ENCODE data around the gene GABBR2. TPM values are rescaled to one million over a fixed set of nuclear protein-coding genes. Genes with fewer than 3 reads are reported as not detected.

Gene GABBR2
- total RNA-seq, 1 experiment from 2014 or later, result 0.23 TPM

DNA sequence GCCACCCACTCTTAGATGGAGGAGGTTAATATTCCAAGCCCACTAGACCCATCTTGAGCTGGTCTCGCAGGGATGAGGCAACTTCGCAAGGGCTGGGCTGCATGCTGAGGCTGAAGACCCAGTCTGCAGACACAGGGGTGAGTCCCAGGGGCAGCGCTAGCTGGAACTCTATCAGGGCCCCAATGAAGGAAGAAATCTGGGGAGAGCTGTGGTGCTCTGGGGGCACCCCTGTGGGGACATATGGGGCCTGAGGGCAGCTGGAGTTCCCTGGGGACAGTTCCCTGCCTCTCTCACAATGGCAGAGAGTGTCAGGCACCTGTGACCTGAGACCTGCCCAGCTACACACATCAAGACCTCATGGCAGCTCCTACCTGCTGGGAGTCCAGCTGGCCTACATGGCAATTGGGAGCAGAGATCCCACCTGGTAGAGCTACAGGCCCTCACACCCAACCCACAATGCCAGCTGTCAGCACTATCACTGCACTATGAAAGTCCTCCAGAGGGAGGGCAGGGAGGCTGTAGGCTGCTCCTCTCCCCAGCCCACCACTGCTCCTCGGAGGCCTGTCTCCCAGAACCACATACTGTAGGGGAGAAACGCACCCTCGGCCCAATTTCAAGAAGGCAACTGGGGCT is 202.2 kb downstream of the GABBR2 start:
- no peaks in the 10 kb centered on the region for H3K9me3 Mint-ChIP-seq (ENCODE audit: unreplicated experiment)
- CTCF ChIA-PET, result no interaction called here
- Histone ChIP-seq H3K36me3 (ENCODE audit: control insufficient read depth, insufficient read depth, low read length) (no peaks in the 10 kb centered on the region), H3K27me3 (replicated peaks; ENCODE audit: control insufficient read depth, insufficient read depth, low read length) (no peaks in the 10 kb centered on the region), H3K9me3 (no peaks in the 10 kb centered on the region), H3K4me3 (ENCODE audit: low read depth, low read length) (no peak overlapping the region), H3K4me1 (no peaks in the 10 kb centered on the region)
- POLR2A ChIA-PET, result no interaction called here
- no peak for DNase-seq
- H3K27me3 Mint-ChIP-seq (ENCODE audit: insufficient read depth, unreplicated experiment), result peaks cover 9% of the 10 kb centered on the region
- H3K4me1 Mint-ChIP-seq (ENCODE audit: low read depth, unreplicated experiment), result peaks cover 6% of the 10 kb centered on the region
- intact Hi-C loops (cut with micrococcal nuclease; ENCODE audit: unreplicated experiment), result no loop called here
- TF ChIP-seq, protein P1, sequence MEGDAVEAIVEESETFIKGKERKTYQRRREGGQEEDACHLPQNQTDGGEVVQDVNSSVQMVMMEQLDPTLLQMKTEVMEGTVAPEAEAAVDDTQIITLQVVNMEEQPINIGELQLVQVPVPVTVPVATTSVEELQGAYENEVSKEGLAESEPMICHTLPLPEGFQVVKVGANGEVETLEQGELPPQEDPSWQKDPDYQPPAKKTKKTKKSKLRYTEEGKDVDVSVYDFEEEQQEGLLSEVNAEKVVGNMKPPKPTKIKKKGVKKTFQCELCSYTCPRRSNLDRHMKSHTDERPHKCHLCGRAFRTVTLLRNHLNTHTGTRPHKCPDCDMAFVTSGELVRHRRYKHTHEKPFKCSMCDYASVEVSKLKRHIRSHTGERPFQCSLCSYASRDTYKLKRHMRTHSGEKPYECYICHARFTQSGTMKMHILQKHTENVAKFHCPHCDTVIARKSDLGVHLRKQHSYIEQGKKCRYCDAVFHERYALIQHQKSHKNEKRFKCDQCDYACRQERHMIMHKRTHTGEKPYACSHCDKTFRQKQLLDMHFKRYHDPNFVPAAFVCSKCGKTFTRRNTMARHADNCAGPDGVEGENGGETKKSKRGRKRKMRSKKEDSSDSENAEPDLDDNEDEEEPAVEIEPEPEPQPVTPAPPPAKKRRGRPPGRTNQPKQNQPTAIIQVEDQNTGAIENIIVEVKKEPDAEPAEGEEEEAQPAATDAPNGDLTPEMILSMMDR (IDR thresholded peaks at IDR 0.05; ENCODE audit: insufficient read depth in 1 of 2, low read depth in 1 of 2, low read length in 1 of 2, severe bottlenecking in 1 of 2, unreplicated experiment in 1 of 2), result no peak
- no peak overlapping the region for H3K27ac Mint-ChIP-seq (ENCODE audit: unreplicated experiment)
- H3K36me3 Mint-ChIP-seq (ENCODE audit: insufficient read depth, unreplicated experiment), result no peaks in the 10 kb centered on the region
- BruUV-seq (replicated peaks), result no TSS peak
- H3K4me3 Mint-ChIP-seq (ENCODE audit: unreplicated experiment), result no peak overlapping the region

DNA sequence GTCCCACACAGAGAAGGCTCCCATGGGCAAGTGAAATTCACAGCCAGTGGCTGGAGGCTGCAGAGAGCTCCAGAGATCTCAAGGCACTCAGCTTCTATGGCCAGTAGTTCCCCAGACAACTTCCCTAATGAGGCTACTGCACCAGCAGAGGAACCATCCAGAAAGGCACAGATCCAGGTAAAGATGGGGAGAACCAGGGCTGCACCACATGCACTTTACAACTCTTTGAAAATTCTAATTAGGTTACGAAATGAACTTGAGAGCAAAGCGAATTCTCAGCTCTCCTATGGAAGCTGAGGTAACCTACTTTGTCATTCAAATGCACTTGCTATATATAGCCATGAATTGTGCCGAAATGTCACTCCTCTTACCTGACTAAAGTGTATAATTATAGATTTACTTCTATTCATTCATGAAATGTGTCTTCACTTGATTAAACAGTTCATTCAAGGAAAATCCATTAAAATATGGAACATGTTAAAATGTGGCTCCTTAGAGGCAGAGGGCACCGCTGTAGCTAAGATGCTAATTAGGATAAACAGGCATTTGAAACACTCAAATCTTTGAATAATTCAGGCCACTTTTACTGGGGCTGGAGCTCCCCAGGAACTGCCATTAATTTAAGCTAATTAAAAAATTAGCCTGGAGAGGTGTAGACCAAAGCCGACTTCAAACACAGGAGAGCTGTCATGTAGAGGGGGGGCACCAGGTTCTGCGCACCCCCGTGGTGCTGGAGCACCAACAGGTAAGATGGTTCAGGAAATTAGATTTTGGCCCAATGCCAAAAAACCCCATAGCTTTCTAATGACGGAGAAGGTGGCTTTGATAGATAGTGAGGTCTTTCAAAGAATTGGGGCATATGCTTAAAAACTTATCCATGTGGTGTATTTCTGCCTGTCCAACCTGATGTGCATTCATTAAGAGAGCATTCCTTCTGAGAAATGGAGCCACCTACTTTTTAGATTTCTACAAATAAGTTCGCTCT is 204.1 kb downstream of the GABBR2 start:
- intact Hi-C loops (cut with micrococcal nuclease; ENCODE audit: unreplicated experiment), result no loop called here
- Mint-ChIP-seq H3K4me1 (ENCODE audit: low read depth, unreplicated experiment) (peaks cover 6% of the 10 kb centered on the region), H3K36me3 (ENCODE audit: insufficient read depth, unreplicated experiment) (no peaks in the 10 kb centered on the region), H3K9me3 (ENCODE audit: unreplicated experiment) (no peaks in the 10 kb centered on the region), H3K27ac (ENCODE audit: unreplicated experiment) (no peak overlapping the region), H3K27me3 (ENCODE audit: insufficient read depth, unreplicated experiment) (peaks cover 6% of the 10 kb centered on the region), H3K4me3 (ENCODE audit: unreplicated experiment) (no peak overlapping the region)
- Histone ChIP-seq H3K4me1 (no peaks in the 10 kb centered on the region), H3K9me3 (no peaks in the 10 kb centered on the region), H3K36me3 (ENCODE audit: control insufficient read depth, insufficient read depth, low read length) (no peaks in the 10 kb centered on the region), H3K4me3 (ENCODE audit: low read depth, low read length) (no peak overlapping the region), H3K27me3 (replicated peaks; ENCODE audit: control insufficient read depth, insufficient read depth, low read length) (no peaks in the 10 kb centered on the region)
- ChIA-PET CTCF (no interaction called here), POLR2A (no interaction called here)
- no peak for DNase-seq
- BruUV-seq (replicated peaks), result no TSS peak
- TF ChIP-seq, protein P1 (IDR thresholded peaks at IDR 0.05; ENCODE audit: insufficient read depth in 1 of 2, low read depth in 1 of 2, low read length in 1 of 2, severe bottlenecking in 1 of 2, unreplicated experiment in 1 of 2), result no peak

DNA sequence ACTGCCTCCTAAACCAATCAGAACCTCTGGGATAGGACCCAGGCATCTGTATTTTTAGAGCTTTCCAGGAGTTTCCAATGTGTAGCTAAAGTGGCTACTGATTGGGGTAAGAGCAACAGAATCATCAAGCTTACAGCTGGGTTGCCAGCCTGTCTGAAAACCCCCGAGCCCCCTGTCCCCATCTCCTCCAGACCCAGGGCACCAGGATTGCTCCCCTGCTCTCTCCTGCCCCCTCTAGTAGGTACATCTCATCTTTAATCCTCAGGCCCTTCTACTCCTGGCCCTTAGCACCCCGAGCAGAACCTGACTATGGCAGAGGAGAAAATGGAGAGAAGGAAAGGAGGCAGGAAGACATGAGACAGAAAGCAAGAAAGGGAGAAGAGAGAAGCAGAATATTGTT is 204.9 kb downstream of the GABBR2 start:
- H3K4me1 Mint-ChIP-seq (ENCODE audit: low read depth, unreplicated experiment), result peaks cover 6% of the 10 kb centered on the region
- H3K27ac Mint-ChIP-seq (ENCODE audit: unreplicated experiment), result no peak overlapping the region
- BruUV-seq (replicated peaks), result no TSS peak
- intact Hi-C loops (cut with micrococcal nuclease; ENCODE audit: unreplicated experiment), result no loop called here
- no peaks in the 10 kb centered on the region for H3K36me3 ChIP-seq (ENCODE audit: control insufficient read depth, insufficient read depth, low read length)
- no peaks in the 10 kb centered on the region for H3K4me1 ChIP-seq
- TF ChIP-seq, protein P1 (IDR thresholded peaks at IDR 0.05; ENCODE audit: insufficient read depth in 1 of 2, low read depth in 1 of 2, low read length in 1 of 2, severe bottlenecking in 1 of 2, unreplicated experiment in 1 of 2), result no peak
- H3K4me3 ChIP-seq (ENCODE audit: low read depth, low read length), result no peak overlapping the region
- no peaks in the 10 kb centered on the region for H3K9me3 Mint-ChIP-seq (ENCODE audit: unreplicated experiment)
- H3K27me3 Mint-ChIP-seq (ENCODE audit: insufficient read depth, unreplicated experiment), result peaks cover 2% of the 10 kb centered on the region
- POLR2A ChIA-PET, result no interaction called here
- DNase-seq, result no peak
- H3K27me3 ChIP-seq (replicated peaks; ENCODE audit: control insufficient read depth, insufficient read depth, low read length), result no peaks in the 10 kb centered on the region
- H3K9me3 ChIP-seq, result no peaks in the 10 kb centered on the region
- CTCF ChIA-PET, result no interaction called here
- H3K4me3 Mint-ChIP-seq (ENCODE audit: unreplicated experiment), result no peak overlapping the region
- H3K36me3 Mint-ChIP-seq (ENCODE audit: insufficient read depth, unreplicated experiment), result no peaks in the 10 kb centered on the region

All from Caco-2 (cell line).